Suprapubic skin (tissue), 4 donors: ENCODE results near the gene USP32.

Source experiments
- POLR2A ChIP-seq, 2 donors: fragments of 450-650 bp; IDR thresholded peaks; one replicate each; pipeline ENCODE4 v1.6.1; 2017; ENCODE audit warnings: antibody characterized with exemption in 2 of 2, mild to moderate bottlenecking in 2 of 2, moderate library complexity in 2 of 2
- POLR2AphosphoS5 ChIP-seq, 3 donors: sonication (generic); formaldehyde crosslinking; IDR thresholded peaks; one replicate each; pipeline ENCODE4 v1.6.1; 2017; ENCODE audit warnings: antibody characterized with exemption in 3 of 3

GRCh38 chr17:60151355-60151754 lies 240.6 kb downstream of the USP32 start:
- TF ChIP-seq POLR2A (IDR thresholded peaks at IDR 0.05) = no peak
- TF ChIP-seq POLR2AphosphoS5 (IDR thresholded peaks at IDR 0.05) = no peak
